ENCODE measurements around the gene CASS4.

The CASS4 gene

GRCh38 chr20:56445540-56445939 is 33.5 kb downstream of the CASS4 start:
- no peak for TF ChIP-seq CTCF (IDR thresholded peaks at IDR 0.05)
- Histone ChIP-seq H3K36me3 (ENCODE audit: control insufficient read depth, insufficient read depth, low read length) (no peaks in the 10 kb centered on the region), H3K9ac (no peak overlapping the region), H3K4me2 (ENCODE audit: low read length) (no peak overlapping the region), H3K4me1 (no peaks in the 10 kb centered on the region), H3K9me3 (ENCODE audit: control insufficient read depth, low read length) (no peaks in the 10 kb centered on the region), H3K79me2 (no peaks in the 10 kb centered on the region), H2AFZ (no peak overlapping the region), H3K4me3 (ENCODE audit: low read depth, low read length) (no peak overlapping the region), H3K27ac (no peak overlapping the region), H3K27me3 (ENCODE audit: control insufficient read depth, insufficient read depth, low read length) (no peaks in the 10 kb centered on the region)

- Histone ChIP-seq H3K9me3 (ENCODE audit: control insufficient read depth, low read length) (no peaks in the 10 kb centered on the region), H3K4me1 (no peaks in the 10 kb centered on the region), H3K4me3 (ENCODE audit: low read depth, low read length) (no peak overlapping the region), H2AFZ (no peak overlapping the region), H3K79me2 (no peaks in the 10 kb centered on the region), H3K27ac (no peak overlapping the region), H3K36me3 (ENCODE audit: control insufficient read depth, insufficient read depth, low read length) (no peaks in the 10 kb centered on the region), H3K27me3 (ENCODE audit: control insufficient read depth, insufficient read depth, low read length) (no peaks in the 10 kb centered on the region), H3K9ac (no peak overlapping the region), H3K4me2 (ENCODE audit: low read length) (no peak overlapping the region)
- no peak for TF ChIP-seq CTCF (IDR thresholded peaks at IDR 0.05)
Measured at GRCh38 chr20:56447227-56447626, 35.2 kb downstream of the CASS4 start.

- H3K27ac ChIP-seq, result no peak overlapping the region
- no peak overlapping the region for H3K4me2 ChIP-seq (ENCODE audit: low read length)
- no peaks in the 10 kb centered on the region for H3K9me3 ChIP-seq (ENCODE audit: control insufficient read depth, low read length)
- TF ChIP-seq CTCF (IDR thresholded peaks at IDR 0.05), result no peak
- H3K36me3 ChIP-seq (ENCODE audit: control insufficient read depth, insufficient read depth, low read length), result no peaks in the 10 kb centered on the region
- H3K79me2 ChIP-seq, result no peaks in the 10 kb centered on the region
- no peaks in the 10 kb centered on the region for H3K4me1 ChIP-seq
- no peak overlapping the region for H3K4me3 ChIP-seq (ENCODE audit: low read depth, low read length)
- H2AFZ ChIP-seq, result no peak overlapping the region
- no peaks in the 10 kb centered on the region for H3K27me3 ChIP-seq (ENCODE audit: control insufficient read depth, insufficient read depth, low read length)
- no peak overlapping the region for H3K9ac ChIP-seq
Measured at GRCh38 chr20:56449459-56449858, 37.4 kb downstream of the CASS4 start.

GRCh38 chr20:56451056-56451765 is 39.2 kb downstream of the CASS4 start:
- Histone ChIP-seq H3K36me3 (ENCODE audit: control insufficient read depth, insufficient read depth, low read length) (no peaks in the 10 kb centered on the region), H3K9me3 (ENCODE audit: control insufficient read depth, low read length) (no peaks in the 10 kb centered on the region), H3K9ac (no peak overlapping the region), H3K27me3 (ENCODE audit: control insufficient read depth, insufficient read depth, low read length) (no peaks in the 10 kb centered on the region), H3K4me3 (ENCODE audit: low read depth, low read length) (no peak overlapping the region), H3K4me1 (no peaks in the 10 kb centered on the region), H2AFZ (no peak overlapping the region), H3K4me2 (ENCODE audit: low read length) (no peak overlapping the region), H3K79me2 (no peaks in the 10 kb centered on the region), H3K27ac (no peak overlapping the region)
- TF ChIP-seq CTCF (IDR thresholded peaks at IDR 0.05), result no peak

GRCh38 chr20:56453352-56453751 is 41.3 kb downstream of the CASS4 start:
- TF ChIP-seq CTCF (IDR thresholded peaks at IDR 0.05), result no peak
- Histone ChIP-seq H3K36me3 (ENCODE audit: control insufficient read depth, insufficient read depth, low read length) (no peaks in the 10 kb centered on the region), H3K9me3 (ENCODE audit: control insufficient read depth, low read length) (no peaks in the 10 kb centered on the region), H3K27me3 (ENCODE audit: control insufficient read depth, insufficient read depth, low read length) (no peaks in the 10 kb centered on the region), H3K4me1 (no peaks in the 10 kb centered on the region), H3K79me2 (no peaks in the 10 kb centered on the region), H2AFZ (no peak overlapping the region), H3K27ac (no peak overlapping the region), H3K4me2 (ENCODE audit: low read length) (no peak overlapping the region), H3K9ac (no peak overlapping the region), H3K4me3 (ENCODE audit: low read depth, low read length) (no peak overlapping the region)
